ENCODE measurements around the gene GARRE1. TPM values are rescaled to one million over a fixed set of nuclear protein-coding genes. Genes with fewer than 3 reads are reported as not detected.

GARRE1 gene
- total and polyA plus RNA-seq, 2 experiments from 2014 or later, result 16.0 to 20.0 TPM

DNA sequence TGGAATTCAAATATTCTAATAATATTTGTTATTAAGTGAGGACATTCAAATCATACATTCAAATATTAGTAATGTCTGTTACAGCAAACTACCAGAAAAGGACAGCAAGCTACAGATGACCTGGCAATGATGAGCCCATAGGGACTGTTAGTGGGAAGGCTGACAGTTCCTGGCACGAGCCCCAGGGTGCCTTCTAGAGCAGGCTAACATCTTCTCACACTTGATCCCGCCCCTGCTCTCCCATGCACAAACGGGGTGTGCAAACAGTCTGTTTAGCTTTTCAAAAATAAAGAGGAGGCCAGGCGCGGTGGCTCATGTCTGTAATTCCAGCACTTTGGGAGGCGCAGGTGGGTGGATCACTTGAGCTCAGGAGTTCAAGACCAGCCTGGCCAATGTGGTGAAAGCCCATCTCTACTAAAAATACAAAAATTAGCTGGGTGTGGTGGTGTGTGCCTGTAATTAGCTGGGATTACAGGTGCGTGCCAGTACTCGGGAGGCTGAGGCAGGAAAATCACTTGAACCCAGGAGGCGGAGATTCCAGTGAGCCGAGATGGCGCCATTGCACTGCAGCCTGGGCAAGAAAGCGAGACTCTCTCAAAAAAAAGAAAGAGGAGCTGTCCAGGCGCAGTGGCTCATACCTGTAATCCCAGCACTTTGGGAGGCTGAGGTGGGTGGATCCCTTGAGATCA is 9.6 kb upstream of the GARRE1 start:
- TF ChIP-seq, protein P1, sequence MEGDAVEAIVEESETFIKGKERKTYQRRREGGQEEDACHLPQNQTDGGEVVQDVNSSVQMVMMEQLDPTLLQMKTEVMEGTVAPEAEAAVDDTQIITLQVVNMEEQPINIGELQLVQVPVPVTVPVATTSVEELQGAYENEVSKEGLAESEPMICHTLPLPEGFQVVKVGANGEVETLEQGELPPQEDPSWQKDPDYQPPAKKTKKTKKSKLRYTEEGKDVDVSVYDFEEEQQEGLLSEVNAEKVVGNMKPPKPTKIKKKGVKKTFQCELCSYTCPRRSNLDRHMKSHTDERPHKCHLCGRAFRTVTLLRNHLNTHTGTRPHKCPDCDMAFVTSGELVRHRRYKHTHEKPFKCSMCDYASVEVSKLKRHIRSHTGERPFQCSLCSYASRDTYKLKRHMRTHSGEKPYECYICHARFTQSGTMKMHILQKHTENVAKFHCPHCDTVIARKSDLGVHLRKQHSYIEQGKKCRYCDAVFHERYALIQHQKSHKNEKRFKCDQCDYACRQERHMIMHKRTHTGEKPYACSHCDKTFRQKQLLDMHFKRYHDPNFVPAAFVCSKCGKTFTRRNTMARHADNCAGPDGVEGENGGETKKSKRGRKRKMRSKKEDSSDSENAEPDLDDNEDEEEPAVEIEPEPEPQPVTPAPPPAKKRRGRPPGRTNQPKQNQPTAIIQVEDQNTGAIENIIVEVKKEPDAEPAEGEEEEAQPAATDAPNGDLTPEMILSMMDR (conservative IDR thresholded peaks at IDR 0.05; ENCODE audit: low read depth in 2 of 2), result peak in 1 of 2 experiments; percentile 24; a peak in 2 of 4 replicates
- TF ChIP-seq JUNB (IDR thresholded peaks at IDR 0.05; ENCODE audit: unreplicated experiment) (no peak), NANOG (IDR thresholded peaks at IDR 0.05; ENCODE audit: borderline replicate concordance) (no peak)
- Histone ChIP-seq H3K9me2 (ENCODE audit: insufficient read depth) (0 out of 2 replicates have a peak, but pooled peaks cover 6% of the 10 kb centered on the region), H4K20me1 (replicated peaks; ENCODE audit: insufficient read depth) (no peaks in the 10 kb centered on the region), H3K4me3 (no peak overlapping the region), H3K4me1 (ENCODE audit: insufficient read depth) (no peaks in the 10 kb centered on the region), H3F3A (replicated peaks; ENCODE audit: low read depth) (no peaks in the 10 kb centered on the region), H3K79me2 (replicated peaks; ENCODE audit: insufficient read depth) (no peaks in the 10 kb centered on the region), H2AFZ (no peak overlapping the region), H3K4me2 (no peak overlapping the region), H3K27me3 (ENCODE audit: insufficient read depth) (no peaks in the 10 kb centered on the region), H3K36me3 (ENCODE audit: insufficient read depth) (no peaks in the 10 kb centered on the region), H3K27ac (ENCODE audit: low read depth) (no peak overlapping the region)
- Mint-ChIP-seq H3K4me1 (peaks cover 3% of the 10 kb centered on the region; the same call in 2 of the 3 replicates), H3K4me3 (no peak overlapping the region), H3K27me3 (ENCODE audit: insufficient read depth, low read depth, poor library complexity) (peaks cover 15% of the 10 kb centered on the region), H3K9me3 (no peaks in the 10 kb centered on the region; the same call in 1 of the 3 replicates), H3K36me3 (ENCODE audit: low read depth) (no peaks in the 10 kb centered on the region), H3K27ac (no peak overlapping the region)
- ATAC-seq, result no peak
- no peak for DNase-seq (ENCODE audit: low spot score)

DNA sequence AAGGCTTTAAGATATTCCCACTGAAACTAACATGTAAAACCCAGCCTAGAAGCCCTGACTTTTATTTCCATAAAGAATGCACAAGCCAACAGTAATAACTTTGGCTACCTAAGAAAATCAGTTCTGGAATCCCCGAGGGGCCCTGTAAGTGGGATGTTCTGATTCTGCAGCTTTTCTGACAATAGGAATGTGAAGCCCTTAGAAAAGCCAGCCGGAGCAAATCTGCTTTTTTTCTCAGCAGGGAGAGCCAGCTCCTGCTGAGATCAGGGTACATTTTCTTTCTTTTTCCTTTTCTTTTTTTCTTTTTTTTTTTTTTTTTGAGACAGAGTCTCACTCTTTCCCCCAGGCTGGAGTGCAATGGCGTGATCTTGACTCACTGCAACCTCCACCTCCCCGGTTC is 8.0 kb upstream of the GARRE1 start:
- Histone ChIP-seq H2AFZ (no peak overlapping the region), H3F3A (replicated peaks; ENCODE audit: low read depth) (no peaks in the 10 kb centered on the region), H3K27me3 (ENCODE audit: insufficient read depth) (no peaks in the 10 kb centered on the region), H3K27ac (ENCODE audit: low read depth) (no peak overlapping the region), H3K4me2 (no peak overlapping the region), H3K79me2 (replicated peaks; ENCODE audit: insufficient read depth) (no peaks in the 10 kb centered on the region), H3K4me3 (no peak overlapping the region), H3K36me3 (ENCODE audit: insufficient read depth) (no peaks in the 10 kb centered on the region), H3K9me2 (ENCODE audit: insufficient read depth) (0 out of 2 replicates have a peak, but pooled peaks cover 6% of the 10 kb centered on the region), H3K4me1 (ENCODE audit: insufficient read depth) (no peaks in the 10 kb centered on the region), H4K20me1 (replicated peaks; ENCODE audit: insufficient read depth) (no peaks in the 10 kb centered on the region)
- no peak for ATAC-seq
- peaks cover 13% of the 10 kb centered on the region for H3K27me3 Mint-ChIP-seq (ENCODE audit: insufficient read depth, low read depth, poor library complexity)
- TF ChIP-seq ZNF114 (CRISPR knock-in tag; IDR thresholded peaks at IDR 0.05), result no peak
- TF ChIP-seq EZH2 (IDR thresholded peaks at IDR 0.05; ENCODE audit: low read depth, unreplicated experiment), result no peak
- TF ChIP-seq, protein P1 (conservative IDR thresholded peaks at IDR 0.05; ENCODE audit: low read depth in 2 of 2), result no peak
- TF ChIP-seq JUNB (IDR thresholded peaks at IDR 0.05; ENCODE audit: unreplicated experiment), result no peak
- no peak for TF ChIP-seq STAT1 (IDR thresholded peaks at IDR 0.05; ENCODE audit: unreplicated experiment)
- H3K4me1 Mint-ChIP-seq, result peaks cover 3% of the 10 kb centered on the region; the same call in 2 of the 3 replicates
- H3K27ac Mint-ChIP-seq, result no peak overlapping the region
- H3K36me3 Mint-ChIP-seq (ENCODE audit: low read depth), result no peaks in the 10 kb centered on the region
- no peak overlapping the region; the same call in 2 of the 3 replicates for H3K4me3 Mint-ChIP-seq
- no peak for DNase-seq (ENCODE audit: low spot score)
- H3K9me3 Mint-ChIP-seq, result no peaks in the 10 kb centered on the region; the same call in 1 of the 3 replicates

Data from GM23338 (cell line).